GM19193 (cell line): ENCODE results near the gene NEFH.

ENCODE experiments used
- POLR2A ChIP-seq: IDR thresholded peaks from 4 replicates; pipeline ENCODE4 v1.6.1; 2011; ENCODE audit not compliant: insufficient read depth, insufficient read length; ENCODE audit errors: extremely low read depth

The NEFH gene

GRCh38 chr22:29519996-29520395 lies 40.0 kb downstream of the NEFH start:
- TF ChIP-seq POLR2A: no peak

- TF ChIP-seq POLR2A: no peak
Measured at GRCh38 chr22:29520851-29521250, 40.8 kb downstream of the NEFH start.

- TF ChIP-seq POLR2A: no peak
Measured at GRCh38 chr22:29521526-29521925, 41.5 kb downstream of the NEFH start.

GRCh38 chr22:29523761-29524160 lies 43.7 kb downstream of the NEFH start:
- no peak for TF ChIP-seq POLR2A

- no peak for TF ChIP-seq POLR2A
Measured at GRCh38 chr22:29524442-29525191, 44.6 kb downstream of the NEFH start.

GRCh38 chr22:29528144-29528543 lies 48.1 kb downstream of the NEFH start:
- TF ChIP-seq POLR2A: no peak

- no peak for TF ChIP-seq POLR2A
Measured at GRCh38 chr22:29530716-29531115, 50.7 kb downstream of the NEFH start.

- no peak for TF ChIP-seq POLR2A
Measured at GRCh38 chr22:29531419-29531818, 51.4 kb downstream of the NEFH start.

- no peak for TF ChIP-seq POLR2A
Measured at GRCh38 chr22:29536411-29536810, 56.4 kb downstream of the NEFH start.

GRCh38 chr22:29539105-29539504 lies 59.1 kb downstream of the NEFH start:
- TF ChIP-seq POLR2A: no peak
